Fibroblast of lung (primary cell): Measurements from ENCODE around the gene ARPC5L.

ENCODE experiments used
- CTCF ChIP-seq, 2 donors: IDR thresholded peaks in 1 of 2; conservative IDR thresholded peaks in 1 of 2; 1 replicate in 1 of 2; 2 replicates in 1 of 2; pipeline ENCODE4 v1.5.1; 2011 to 2012; ENCODE audit warnings: low read length in 2 of 2, control low read depth in 1 of 2, inconsistent platforms in 1 of 2, low read depth in 1 of 2, mild to moderate bottlenecking in 1 of 2
- EZH2 ChIP-seq: IDR thresholded peaks from 2 replicates; pipeline ENCODE4 v1.5.1; 2012; ENCODE audit warnings: low read length, control low read depth, mild to moderate bottlenecking; ENCODE audit errors: missing control alignments

GRCh38 chr9:124868511-124869465 lies 6.9 kb downstream of the ARPC5L start:
- TF ChIP-seq CTCF (conservative IDR thresholded peaks at IDR 0.05 in 1 of 2, IDR thresholded peaks at IDR 0.05 in 1 of 2; ENCODE audit: low read depth in 1 of 2, low read length in 2 of 2), result peak in 1 of 2 donors; percentile 19
- TF ChIP-seq EZH2, result no peak
